Chondrocyte (in vitro differentiated cells): ENCODE results near the gene NOX5. TPM values are rescaled to one million over a fixed set of nuclear protein-coding genes. Genes with fewer than 3 reads are reported as not detected.

Experiments
- DNase-seq: peaks from one replicate; pipeline ENCODE4 v3.0.0; 2021; ENCODE audit warnings: mixed read lengths, low spot score
- H3K27ac Mint-ChIP-seq: one replicate; pipeline ENCODE4 v1.8.0; 2021; ENCODE audit warnings: mild to moderate bottlenecking, moderate library complexity, mixed read lengths; ENCODE audit not compliant: unreplicated experiment
- H3K27me3 Mint-ChIP-seq: 2 replicates; pipeline ENCODE4 v1.8.0; 2021; ENCODE audit warnings: low read depth, mixed read lengths
- H3K36me3 Mint-ChIP-seq: 2 replicates; pipeline ENCODE4 v1.8.0; 2021; ENCODE audit warnings: low read depth, mixed read lengths
- H3K4me1 Mint-ChIP-seq: 2 replicates; pipeline ENCODE4 v1.8.0; 2021; ENCODE audit warnings: low read depth, mild to moderate bottlenecking, mixed read lengths
- H3K4me3 Mint-ChIP-seq: one replicate; pipeline ENCODE4 v1.8.0; 2021; ENCODE audit warnings: mild to moderate bottlenecking, moderate library complexity, mixed read lengths; ENCODE audit not compliant: unreplicated experiment
- H3K9me3 Mint-ChIP-seq: 2 replicates; pipeline ENCODE4 v1.8.0; 2021; ENCODE audit warnings: low read depth, mixed read lengths
- total RNA-seq: library from RNA; stranded (reverse); gene quantifications from 3 replicates; pipeline ENCODE4 v1.2.1, GENCODE V29; 2021
- TF ChIP-seq, protein P1 (sequence below): fragments of 200-600 bp; sonication (generic); IDR thresholded peaks from 2 replicates; pipeline ENCODE4 v1.5.0; 2021; ENCODE audit warnings: antibody characterized with exemption, mild to moderate bottlenecking, moderate library complexity

NOX5 gene
- total RNA-seq, 1 donor from 2014 or later = not detected

GRCh38 chr15:69093127-69093526 lies 78.6 kb downstream of the NOX5 start:
- Mint-ChIP-seq H3K36me3 (peaks cover 2% of the 10 kb centered on the region), H3K9me3 (no peaks in the 10 kb centered on the region), H3K4me1 (peaks cover 10% of the 10 kb centered on the region), H3K27me3 (peaks cover 9% of the 10 kb centered on the region), H3K27ac (no peak overlapping the region), H3K4me3 (no peak overlapping the region)
- DNase-seq = no peak
- TF ChIP-seq, protein P1, sequence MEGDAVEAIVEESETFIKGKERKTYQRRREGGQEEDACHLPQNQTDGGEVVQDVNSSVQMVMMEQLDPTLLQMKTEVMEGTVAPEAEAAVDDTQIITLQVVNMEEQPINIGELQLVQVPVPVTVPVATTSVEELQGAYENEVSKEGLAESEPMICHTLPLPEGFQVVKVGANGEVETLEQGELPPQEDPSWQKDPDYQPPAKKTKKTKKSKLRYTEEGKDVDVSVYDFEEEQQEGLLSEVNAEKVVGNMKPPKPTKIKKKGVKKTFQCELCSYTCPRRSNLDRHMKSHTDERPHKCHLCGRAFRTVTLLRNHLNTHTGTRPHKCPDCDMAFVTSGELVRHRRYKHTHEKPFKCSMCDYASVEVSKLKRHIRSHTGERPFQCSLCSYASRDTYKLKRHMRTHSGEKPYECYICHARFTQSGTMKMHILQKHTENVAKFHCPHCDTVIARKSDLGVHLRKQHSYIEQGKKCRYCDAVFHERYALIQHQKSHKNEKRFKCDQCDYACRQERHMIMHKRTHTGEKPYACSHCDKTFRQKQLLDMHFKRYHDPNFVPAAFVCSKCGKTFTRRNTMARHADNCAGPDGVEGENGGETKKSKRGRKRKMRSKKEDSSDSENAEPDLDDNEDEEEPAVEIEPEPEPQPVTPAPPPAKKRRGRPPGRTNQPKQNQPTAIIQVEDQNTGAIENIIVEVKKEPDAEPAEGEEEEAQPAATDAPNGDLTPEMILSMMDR = no peak

DNA sequence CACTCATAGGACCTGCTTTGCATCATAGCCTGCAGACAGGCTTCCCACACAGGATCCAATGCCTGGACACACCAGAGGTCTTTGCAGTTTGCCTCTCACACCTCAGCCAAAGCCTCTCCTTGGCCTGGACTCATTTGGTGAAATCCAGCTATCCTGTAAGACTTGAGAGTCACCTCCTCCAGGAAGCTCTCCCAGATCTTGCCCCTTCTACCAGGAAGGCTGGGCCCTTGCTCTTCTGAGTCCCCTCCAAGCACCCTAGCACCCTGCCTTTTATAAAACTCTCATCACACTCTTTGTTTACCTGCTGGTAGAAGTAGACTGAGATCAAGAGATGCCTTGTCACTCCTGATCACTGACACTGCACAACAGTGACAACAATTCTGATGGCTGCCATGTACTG lies 79.1 kb downstream of the NOX5 start:
- Mint-ChIP-seq H3K4me1 (peaks cover 10% of the 10 kb centered on the region), H3K9me3 (no peaks in the 10 kb centered on the region), H3K4me3 (no peak overlapping the region), H3K27me3 (peaks cover 9% of the 10 kb centered on the region), H3K27ac (no peak overlapping the region), H3K36me3 (peaks cover 2% of the 10 kb centered on the region)
- no peak for DNase-seq
- TF ChIP-seq, protein P1 = no peak

DNA sequence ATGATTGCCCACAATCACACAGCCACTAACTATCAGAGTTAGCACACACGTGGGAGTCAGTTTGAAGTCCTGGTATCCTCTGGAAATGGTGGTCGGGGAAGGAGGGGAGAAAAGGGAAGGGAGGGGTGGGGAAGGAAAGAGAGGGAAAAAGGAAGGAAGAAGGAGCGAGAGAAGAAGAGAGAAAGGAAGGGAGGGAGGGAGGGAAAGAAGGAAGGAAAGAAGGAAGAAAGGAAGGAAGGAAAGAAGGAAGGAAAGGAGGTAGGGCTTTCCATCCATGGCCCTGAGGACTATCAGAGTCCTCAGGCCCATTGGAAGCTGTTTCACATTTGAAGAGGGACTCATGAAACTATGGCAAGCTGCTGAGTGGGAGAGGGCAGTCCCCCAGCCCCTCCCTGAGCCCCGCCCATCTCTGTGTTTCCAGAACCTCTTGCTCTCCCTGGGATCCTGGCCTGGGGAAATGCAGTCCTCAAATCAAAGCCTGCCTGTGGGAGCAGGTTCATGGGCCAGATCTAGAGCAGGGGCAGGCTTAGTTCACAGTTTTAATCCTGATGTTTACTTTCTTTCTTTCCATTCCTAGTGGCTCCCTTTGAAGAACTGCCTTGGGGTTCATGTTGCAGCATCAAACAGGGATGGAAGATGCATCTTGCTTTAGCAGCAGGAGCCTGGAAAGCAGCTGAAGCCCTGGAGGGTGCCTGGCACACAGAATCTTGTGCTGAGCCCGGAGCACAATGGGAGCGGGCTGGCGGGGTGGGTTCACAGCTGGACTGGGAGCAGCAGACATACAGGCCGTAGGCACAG lies 79.8 kb downstream of the NOX5 start:
- H3K27ac Mint-ChIP-seq = no peak overlapping the region
- peaks cover 2% of the 10 kb centered on the region for H3K36me3 Mint-ChIP-seq
- no peak overlapping the region for H3K4me3 Mint-ChIP-seq
- peaks cover 7% of the 10 kb centered on the region for H3K27me3 Mint-ChIP-seq
- TF ChIP-seq, protein P1 = no peak
- peaks cover 10% of the 10 kb centered on the region for H3K4me1 Mint-ChIP-seq
- no peak for DNase-seq
- no peaks in the 10 kb centered on the region for H3K9me3 Mint-ChIP-seq

DNA sequence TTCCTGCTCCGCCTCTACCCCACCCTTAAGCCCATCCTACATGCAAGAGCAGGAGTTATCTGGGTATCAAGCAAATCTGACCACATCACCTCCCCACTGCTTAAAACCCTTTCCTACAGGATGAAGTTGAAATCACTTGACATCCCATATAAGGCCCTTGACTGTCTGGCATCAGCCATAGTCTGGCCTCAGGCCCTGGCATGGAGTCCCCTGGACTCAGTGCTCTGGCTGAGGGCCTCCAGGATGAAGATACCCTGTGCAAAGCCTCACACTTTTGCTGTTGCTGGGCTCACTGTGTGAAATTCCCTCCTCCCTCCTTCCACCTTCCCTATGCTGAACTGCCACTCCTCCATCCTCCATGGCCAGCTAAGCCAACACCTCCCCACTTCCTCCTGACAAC lies 80.8 kb downstream of the NOX5 start:
- Mint-ChIP-seq H3K4me3 (no peak overlapping the region), H3K9me3 (no peaks in the 10 kb centered on the region), H3K27me3 (peaks cover 7% of the 10 kb centered on the region), H3K4me1 (peaks cover 10% of the 10 kb centered on the region), H3K36me3 (peaks cover 2% of the 10 kb centered on the region), H3K27ac (no peak overlapping the region)
- TF ChIP-seq, protein P1 = no peak
- no peak for DNase-seq

- H3K27me3 Mint-ChIP-seq = peaks cover 7% of the 10 kb centered on the region
- no peak overlapping the region for H3K4me3 Mint-ChIP-seq
- H3K9me3 Mint-ChIP-seq = no peaks in the 10 kb centered on the region
- peaks cover 2% of the 10 kb centered on the region for H3K36me3 Mint-ChIP-seq
- TF ChIP-seq, protein P1 = no peak
- DNase-seq = no peak
- peaks cover 10% of the 10 kb centered on the region for H3K4me1 Mint-ChIP-seq
- H3K27ac Mint-ChIP-seq = no peak overlapping the region
Measured at GRCh38 chr15:69096196-69096595, 81.7 kb downstream of the NOX5 start.
